AML-193 (cell line): ENCODE measurements around the gene LGR6.
"Not testable (repeated sequence)": the region's sequence is repeated elsewhere in the genome, so short reads cannot be mapped to it uniquely, and the experiment has no call there.

Source experiments
- DNase-seq, 2 experiments: peaks; one replicate each; lab custom pipeline; 2025; lab: John Stamatoyannopoulos, UW

The LGR6 gene

GRCh38 chr1:202223121-202223860 is 29.7 kb downstream of the LGR6 start:
- no peak for DNase-seq

DNA sequence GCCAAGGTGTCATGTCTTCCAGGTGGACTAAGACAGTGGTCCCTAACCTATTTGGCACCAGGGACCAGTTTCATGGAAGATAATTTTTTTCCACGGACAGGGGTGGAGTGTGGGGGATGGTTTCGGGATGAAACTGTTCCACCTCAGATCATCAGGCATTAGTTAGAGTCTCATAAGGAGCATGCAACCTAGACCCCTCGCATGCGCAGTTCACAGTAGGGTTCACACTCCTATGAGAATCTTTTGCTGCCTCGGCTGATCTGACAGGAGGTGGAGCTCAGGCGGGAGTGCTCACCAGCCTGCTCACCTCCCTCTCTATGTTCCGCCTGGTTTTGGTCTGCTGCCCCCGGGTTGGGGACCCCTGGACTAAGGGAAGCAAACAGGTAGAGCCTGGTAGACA is 30.9 kb downstream of the LGR6 start:
- no peak for DNase-seq

DNA sequence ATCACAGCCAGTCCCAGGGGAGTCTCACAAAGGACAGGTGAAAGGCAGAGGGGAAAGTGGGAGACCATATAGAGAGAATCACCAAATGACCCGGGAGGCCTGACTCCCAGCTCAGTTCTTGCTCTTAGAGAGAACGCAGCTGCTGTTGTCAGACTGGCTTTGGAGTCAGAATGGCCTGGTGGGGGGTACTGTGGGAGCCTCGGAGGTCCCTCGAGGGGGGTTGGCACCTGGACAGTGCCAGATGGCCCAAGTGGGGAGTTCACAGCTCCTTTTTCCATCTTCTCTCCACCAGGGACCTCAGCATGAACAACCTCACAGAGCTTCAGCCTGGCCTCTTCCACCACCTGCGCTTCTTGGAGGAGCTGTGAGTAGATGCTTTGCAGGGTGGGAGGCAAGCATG is 31.5 kb downstream of the LGR6 start:
- DNase-seq, result no peak

DNA sequence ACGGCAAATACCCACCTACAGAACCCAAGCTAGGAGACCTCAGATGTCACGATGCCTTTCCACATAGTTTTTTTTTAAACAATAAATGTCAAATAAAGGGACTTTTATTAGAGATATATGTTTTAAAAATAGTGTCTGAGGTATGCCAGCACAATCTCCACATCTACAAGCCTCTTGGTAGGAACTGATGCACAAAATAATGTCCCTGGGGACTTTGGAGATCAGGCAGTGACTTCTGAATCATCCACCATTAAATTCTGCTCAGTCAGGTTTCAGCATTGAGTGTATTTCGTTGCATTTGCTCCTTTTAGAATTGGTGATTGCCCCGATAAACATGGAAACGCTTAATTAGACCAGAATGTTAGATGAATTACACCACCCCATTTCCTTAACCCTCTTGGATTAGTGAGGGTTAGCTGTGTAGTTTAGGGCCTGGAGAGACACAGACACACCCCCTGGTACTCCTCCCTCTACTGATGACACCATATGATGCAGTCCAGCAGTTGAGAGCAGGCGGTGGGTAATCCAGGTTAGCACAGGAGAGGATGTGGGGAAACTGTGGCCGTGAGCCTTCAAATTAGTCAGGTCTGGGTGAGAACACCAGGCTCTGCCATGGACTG is 33.6 kb downstream of the LGR6 start:
- no peak for DNase-seq

- DNase-seq, result no peak
Observed at GRCh38 chr1:202227997-202228401, 34.4 kb downstream of the LGR6 start.

DNA sequence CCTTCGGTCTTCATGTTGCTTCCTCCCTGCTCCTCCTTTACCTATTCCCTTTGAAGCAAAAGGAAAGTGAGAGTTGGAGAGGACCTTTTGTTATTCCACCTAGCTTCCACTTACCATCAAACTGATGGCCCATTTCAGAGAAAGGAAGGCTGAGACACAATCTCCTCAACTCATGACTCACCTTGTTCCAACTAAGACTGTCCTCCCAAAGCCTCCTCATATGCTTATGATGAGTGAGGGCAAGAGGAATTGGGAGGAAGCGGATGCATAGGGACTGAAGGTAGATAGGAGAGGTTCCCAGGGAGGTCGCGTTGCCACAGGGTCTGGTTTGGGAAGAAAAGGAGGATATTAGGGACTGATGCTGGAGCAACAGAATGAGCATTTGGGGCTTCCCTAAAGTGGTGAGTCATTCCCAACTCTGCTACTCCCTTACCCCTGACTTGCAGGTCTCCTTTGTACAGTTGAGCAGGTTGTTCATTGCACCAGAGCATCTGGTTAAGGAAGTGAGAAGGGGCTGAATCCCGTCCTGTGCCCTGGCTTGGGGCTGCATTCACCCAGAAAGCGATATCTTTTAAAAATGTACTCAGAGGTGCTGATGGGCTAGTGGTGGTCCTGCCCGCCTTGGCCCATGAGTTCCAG is 35.0 kb downstream of the LGR6 start:
- DNase-seq, result no peak

GRCh38 chr1:202229376-202229775 is 35.8 kb downstream of the LGR6 start:
- DNase-seq, result no peak

GRCh38 chr1:202230061-202230938 is 36.7 kb downstream of the LGR6 start:
- no peak for DNase-seq

DNA sequence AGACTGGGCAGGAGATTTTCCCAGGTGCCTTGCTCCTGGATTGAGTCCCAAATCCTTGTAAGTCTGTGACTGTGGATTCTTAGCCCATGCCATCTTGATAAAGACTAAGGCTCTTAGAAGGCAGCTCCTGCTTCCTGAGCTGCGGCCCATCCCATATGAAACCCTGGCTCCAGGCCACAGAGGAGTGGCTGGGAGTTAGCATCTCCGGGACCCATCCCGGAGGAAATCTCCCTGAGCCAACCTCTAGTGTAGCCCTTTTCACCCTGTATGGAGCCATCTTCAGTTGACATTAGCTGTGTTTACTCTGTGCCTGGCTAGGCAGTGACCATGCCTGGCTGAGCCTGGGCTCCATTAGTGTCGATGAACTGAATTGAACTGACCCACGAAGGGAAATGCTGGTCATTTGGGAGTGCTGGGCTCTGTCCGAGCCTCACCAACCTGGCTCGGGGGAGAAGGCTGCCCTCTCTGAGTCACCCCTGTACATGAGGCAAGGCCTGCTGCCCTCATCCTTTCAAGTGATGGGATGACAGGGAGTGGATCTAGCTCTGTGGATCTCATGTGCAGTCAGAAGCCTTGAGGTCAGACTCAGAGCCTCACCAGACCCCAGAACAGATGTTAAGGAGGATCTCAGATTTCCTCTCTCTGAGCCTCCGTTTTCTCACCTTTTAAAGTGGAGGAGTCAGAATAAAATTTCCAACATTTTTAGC is 37.5 kb downstream of the LGR6 start:
- DNase-seq, result no peak

DNA sequence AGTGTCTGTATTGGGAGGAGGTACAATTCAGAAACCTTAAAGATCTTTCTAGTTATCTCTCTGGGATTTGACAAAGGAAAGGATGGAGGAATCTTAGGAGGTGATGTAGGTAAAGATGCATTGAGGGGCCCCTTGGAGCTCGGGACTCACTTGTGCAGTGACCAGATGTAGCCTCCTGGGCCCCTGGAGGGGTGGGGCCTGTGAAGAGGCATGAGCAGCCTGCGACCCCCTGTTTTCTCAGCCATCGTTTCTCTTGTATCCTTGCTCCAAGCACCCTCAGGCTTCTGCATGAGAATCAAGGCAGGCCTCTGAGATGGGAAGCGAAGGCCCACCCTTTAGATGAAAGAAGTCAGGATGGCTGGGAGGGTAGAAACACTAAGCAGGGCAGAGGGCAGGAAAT is 39.6 kb downstream of the LGR6 start:
- DNase-seq, result no peak

DNA sequence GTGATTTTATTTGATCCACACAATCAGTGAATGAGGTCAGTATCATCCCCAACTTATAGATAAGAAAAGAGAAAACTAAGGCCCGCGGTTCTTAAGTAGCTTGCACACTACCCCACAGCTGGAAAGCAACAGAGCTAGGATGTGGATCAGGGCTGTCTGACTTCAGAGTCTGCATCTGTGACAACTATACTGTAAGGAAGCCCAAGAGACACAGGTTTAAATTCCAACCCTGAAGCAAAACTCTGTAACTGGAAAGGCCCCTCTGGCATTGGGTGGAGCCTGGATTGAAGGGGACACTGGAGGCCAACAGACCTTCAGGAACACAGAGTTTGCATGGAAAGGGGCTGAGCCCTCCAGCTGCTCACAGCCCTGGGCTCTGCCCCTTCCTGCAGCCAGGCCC is 40.2 kb downstream of the LGR6 start:
- DNase-seq, result no peak

GRCh38 chr1:202234331-202235002 is 40.9 kb downstream of the LGR6 start:
- DNase-seq, result no peak

GRCh38 chr1:202235003-202235660 is 41.5 kb downstream of the LGR6 start:
- no peak for DNase-seq

DNA sequence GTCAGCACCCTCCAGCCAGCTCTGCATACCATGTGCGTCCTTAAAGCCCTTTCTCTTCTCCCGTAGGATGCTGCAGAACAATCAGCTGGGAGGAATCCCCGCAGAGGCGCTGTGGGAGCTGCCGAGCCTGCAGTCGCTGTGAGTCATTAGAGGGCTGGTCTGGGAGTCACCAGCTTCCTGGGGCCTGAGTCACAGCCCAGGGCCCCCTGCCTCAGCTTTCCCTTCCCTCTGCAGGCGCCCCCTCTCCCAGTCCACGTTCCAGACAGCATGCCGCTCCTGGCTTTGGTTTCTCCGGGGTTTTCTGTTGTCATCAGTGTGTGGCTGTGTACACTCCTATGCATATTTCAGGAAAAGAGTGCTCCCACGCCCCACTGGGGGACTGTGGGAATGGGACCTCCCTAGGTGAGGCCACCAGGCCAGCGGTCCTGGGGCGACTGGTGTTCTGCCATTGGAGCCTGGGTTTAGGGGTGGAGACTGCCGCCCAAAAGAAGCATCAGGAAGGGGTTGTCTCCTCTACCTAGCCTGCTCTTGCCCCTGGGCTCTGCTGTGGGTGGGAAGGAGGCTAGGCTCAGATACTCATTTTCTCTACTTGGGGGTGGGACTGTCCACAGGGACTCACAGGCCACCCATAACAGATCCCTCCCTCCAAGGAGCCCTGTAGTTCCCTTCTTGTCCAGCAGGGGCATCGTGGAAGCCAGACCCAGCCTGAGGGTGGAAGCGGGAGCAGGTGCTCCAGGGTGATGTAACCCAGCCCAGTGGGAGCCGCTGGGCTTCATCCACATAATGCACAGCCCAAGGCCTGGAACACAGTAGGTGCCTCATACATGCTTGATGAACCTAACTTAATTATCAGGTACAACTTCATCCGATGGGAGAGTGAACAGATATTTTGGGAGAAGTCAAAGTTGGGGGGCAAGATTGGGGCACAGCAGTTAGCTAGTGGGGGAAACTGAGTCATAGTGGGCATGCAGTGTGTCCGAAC is 42.5 kb downstream of the LGR6 start:
- peak; percentile 28 to 36 for DNase-seq

- peak; percentile 13 to 19 for DNase-seq
Observed at GRCh38 chr1:202237052-202237451, 43.5 kb downstream of the LGR6 start.

GRCh38 chr1:202238914-202239313 is 45.3 kb downstream of the LGR6 start:
- DNase-seq, result no peak

DNA sequence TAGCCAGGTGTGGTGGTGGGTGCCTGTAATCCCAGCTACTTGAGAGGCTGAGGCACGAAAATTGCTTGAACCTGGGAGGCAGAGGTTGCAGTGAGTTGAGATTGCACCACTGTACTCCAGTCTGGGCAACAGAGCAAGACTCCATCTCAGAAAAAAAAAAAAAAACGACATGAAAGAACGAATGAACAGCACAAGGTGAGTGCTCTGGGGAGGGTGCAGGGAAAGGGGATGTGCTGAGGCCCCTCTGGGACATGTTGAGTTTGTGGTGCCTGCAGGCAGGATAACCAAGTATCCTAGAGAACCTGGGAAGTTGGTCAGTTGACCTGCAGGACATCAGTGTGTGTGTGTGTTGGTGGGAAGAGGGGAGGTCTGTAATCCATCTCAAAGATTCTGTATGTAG is 46.6 kb downstream of the LGR6 start:
- DNase-seq, result not testable (repeated sequence)

GRCh38 chr1:202240956-202241355 is 47.4 kb downstream of the LGR6 start:
- DNase-seq, result no peak

DNA sequence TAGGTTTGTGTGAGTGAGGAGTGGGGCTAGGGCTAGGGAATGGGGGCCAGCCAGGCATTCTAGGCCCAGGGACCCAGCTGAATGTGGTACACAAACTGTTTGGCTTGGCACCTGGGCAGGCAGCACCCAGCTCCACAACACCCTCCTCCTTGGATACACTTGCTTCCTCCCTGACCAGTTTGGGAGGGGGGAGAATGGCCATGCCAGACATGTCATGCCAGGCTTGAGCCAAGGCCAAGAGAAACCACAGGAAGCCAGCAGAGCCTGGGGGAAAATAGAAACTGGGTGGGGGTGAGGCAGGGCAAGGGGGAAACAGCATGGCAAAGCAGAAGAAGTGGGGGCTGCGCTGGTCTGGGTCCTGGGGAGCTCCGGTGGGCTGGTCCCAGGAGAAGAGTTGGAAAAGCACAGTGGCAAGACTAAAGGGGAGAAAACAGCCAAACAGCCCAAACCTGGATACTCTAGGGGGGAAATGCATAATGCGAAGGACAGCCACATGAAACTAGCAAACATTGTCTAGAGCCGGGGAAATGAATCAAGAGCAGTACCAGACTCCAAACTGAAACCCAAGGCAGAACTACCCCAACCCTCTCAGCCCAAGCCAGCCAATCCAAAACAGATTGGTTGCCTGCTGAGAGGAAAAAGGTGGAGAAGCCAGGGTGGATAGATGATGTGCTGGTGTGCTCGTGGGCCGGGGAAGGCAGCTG is 47.9 kb downstream of the LGR6 start:
- no peak for DNase-seq
